ENCODE data around the gene SYNE4. TPM values are rescaled to one million over a fixed set of nuclear protein-coding genes. Genes with fewer than 3 reads are reported as not detected.

SYNE4 gene
- total and polyA plus RNA-seq, 2 of the 13 experiments (the other 11 are each of a cell fraction or from before 2014, with no cell fraction given) = 13.7 to 23.0 TPM

DNA sequence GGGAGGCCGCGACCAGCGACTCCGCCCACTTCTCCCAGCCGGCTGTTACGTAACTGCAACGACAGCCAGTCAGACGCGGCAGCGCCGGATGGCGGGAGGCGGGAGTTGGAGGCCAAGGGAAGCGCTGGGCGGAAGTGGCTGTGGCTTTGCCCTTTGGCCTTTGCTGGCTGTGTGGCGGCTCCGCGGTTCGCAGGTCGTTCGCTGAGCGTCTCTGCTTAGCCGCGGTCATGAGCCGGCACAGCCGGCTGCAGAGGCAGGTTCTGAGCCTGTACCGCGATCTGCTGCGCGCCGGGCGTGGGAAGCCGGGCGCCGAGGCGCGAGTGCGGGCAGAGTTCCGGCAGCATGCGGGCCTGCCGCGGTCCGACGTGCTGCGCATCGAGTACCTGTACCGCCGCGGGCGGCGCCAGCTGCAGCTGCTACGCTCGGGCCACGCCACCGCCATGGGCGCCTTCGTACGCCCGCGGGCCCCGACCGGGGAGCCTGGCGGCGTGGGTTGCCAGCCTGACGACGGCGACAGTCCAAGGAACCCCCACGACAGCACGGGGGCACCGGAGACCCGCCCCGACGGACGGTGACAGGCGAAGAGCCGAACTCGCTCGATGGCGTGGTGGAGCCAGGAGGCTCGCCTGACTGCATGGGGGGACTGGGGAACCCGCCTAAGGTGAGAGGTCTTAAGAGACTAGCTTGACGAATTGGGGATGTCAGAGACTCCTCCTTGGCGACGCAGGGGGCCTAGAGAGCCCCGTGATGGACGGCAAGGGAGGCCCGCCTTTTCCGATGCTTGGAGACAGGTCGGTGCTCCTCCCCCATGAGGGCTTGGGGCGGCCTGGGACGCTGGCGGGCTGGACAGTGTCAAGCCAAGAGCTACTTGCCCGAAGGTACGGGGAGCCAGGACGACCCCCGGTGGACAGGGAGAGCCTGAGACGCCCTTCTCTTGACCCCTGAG is 13.3 kb downstream of the SYNE4 start, which contains the start of gene SDHAF1 (continued):
- TF ChIP-seq, protein P1, sequence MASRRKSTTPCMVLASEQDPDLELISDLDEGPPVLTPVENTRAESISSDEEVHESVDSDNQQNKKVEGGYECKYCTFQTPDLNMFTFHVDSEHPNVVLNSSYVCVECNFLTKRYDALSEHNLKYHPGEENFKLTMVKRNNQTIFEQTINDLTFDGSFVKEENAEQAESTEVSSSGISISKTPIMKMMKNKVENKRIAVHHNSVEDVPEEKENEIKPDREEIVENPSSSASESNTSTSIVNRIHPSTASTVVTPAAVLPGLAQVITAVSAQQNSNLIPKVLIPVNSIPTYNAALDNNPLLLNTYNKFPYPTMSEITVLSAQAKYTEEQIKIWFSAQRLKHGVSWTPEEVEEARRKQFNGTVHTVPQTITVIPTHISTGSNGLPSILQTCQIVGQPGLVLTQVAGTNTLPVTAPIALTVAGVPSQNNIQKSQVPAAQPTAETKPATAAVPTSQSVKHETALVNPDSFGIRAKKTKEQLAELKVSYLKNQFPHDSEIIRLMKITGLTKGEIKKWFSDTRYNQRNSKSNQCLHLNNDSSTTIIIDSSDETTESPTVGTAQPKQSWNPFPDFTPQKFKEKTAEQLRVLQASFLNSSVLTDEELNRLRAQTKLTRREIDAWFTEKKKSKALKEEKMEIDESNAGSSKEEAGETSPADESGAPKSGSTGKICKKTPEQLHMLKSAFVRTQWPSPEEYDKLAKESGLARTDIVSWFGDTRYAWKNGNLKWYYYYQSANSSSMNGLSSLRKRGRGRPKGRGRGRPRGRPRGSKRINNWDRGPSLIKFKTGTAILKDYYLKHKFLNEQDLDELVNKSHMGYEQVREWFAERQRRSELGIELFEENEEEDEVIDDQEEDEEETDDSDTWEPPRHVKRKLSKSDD (CRISPR knock-in tag; IDR thresholded peaks at IDR 0.05; ENCODE audit: low read depth) = peak; percentile 28; the same call in 1 of the 2 replicates
- TF ChIP-seq, protein P2, sequence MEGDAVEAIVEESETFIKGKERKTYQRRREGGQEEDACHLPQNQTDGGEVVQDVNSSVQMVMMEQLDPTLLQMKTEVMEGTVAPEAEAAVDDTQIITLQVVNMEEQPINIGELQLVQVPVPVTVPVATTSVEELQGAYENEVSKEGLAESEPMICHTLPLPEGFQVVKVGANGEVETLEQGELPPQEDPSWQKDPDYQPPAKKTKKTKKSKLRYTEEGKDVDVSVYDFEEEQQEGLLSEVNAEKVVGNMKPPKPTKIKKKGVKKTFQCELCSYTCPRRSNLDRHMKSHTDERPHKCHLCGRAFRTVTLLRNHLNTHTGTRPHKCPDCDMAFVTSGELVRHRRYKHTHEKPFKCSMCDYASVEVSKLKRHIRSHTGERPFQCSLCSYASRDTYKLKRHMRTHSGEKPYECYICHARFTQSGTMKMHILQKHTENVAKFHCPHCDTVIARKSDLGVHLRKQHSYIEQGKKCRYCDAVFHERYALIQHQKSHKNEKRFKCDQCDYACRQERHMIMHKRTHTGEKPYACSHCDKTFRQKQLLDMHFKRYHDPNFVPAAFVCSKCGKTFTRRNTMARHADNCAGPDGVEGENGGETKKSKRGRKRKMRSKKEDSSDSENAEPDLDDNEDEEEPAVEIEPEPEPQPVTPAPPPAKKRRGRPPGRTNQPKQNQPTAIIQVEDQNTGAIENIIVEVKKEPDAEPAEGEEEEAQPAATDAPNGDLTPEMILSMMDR (CRISPR knock-in tag; IDR thresholded peaks at IDR 0.05) = peak; percentile 31
- no peak for TF ChIP-seq ZNF674 (CRISPR knock-in tag; IDR thresholded peaks at IDR 0.05; ENCODE audit: low read depth)
- TF ChIP-seq ZBTB1 (CRISPR knock-in tag; IDR thresholded peaks at IDR 0.05; ENCODE audit: borderline replicate concordance) = no peak
- no peak for TF ChIP-seq ARNT (IDR thresholded peaks at IDR 0.05)
- TF ChIP-seq ZSCAN12 (CRISPR knock-in tag; IDR thresholded peaks at IDR 0.05) = no peak
- TF ChIP-seq HNF4A (CRISPR knock-in tag; IDR thresholded peaks at IDR 0.05) = peak; percentile 75
- no peak; the same call in 1 of the 2 replicates for TF ChIP-seq MXD4 (CRISPR knock-in tag; IDR thresholded peaks at IDR 0.05)
- TF ChIP-seq KLF9 (CRISPR knock-in tag; IDR thresholded peaks at IDR 0.05; ENCODE audit: low read depth) = 0 out of 2 replicates have a peak, but pooled peaks have one; percentile 53
- no peak for TF ChIP-seq TCF7L2 (IDR thresholded peaks at IDR 0.05; ENCODE audit: low read depth, low read length)
- no peak; the same call in 1 of the 2 replicates for TF ChIP-seq NAIF1 (CRISPR knock-in tag; IDR thresholded peaks at IDR 0.05; ENCODE audit: borderline replicate concordance)
- TF ChIP-seq ZNF644 (CRISPR knock-in tag; IDR thresholded peaks at IDR 0.05; ENCODE audit: low read depth) = no peak
- TF ChIP-seq CREB1 (IDR thresholded peaks at IDR 0.05) = peak; percentile 84
- TF ChIP-seq CREB1 (CRISPR knock-in tag; IDR thresholded peaks at IDR 0.05) = peak; percentile 93
- peak; percentile 65; the same call in 1 of the 2 replicates for TF ChIP-seq ZNF556 (CRISPR knock-in tag; IDR thresholded peaks at IDR 0.05; ENCODE audit: borderline replicate concordance)
- peak; percentile 59 for TF ChIP-seq BCL6 (CRISPR knock-in tag; IDR thresholded peaks at IDR 0.05)
- TF ChIP-seq ZFP36L1 (CRISPR knock-in tag; IDR thresholded peaks at IDR 0.05) = 0 out of 2 replicates have a peak, but pooled peaks have one; percentile 79
- peak; percentile 46 for TF ChIP-seq ISL2 (CRISPR knock-in tag; IDR thresholded peaks at IDR 0.05)
- no peak for TF ChIP-seq SRSF4 (IDR thresholded peaks at IDR 0.05; ENCODE audit: low read depth, low read length, poor library complexity, severe bottlenecking)
- TF ChIP-seq ZNF232 (CRISPR knock-in tag; IDR thresholded peaks at IDR 0.05; ENCODE audit: borderline replicate concordance) = peak; percentile 42; the same call in 1 of the 2 replicates
- TF ChIP-seq MTA3 (CRISPR knock-in tag; IDR thresholded peaks at IDR 0.05) = no peak
- TF ChIP-seq HOXA7 (CRISPR knock-in tag; IDR thresholded peaks at IDR 0.05) = no peak
- TF ChIP-seq ZNF772 (CRISPR knock-in tag; IDR thresholded peaks at IDR 0.05) = peak; percentile 82
- TF ChIP-seq YEATS4 (CRISPR knock-in tag; IDR thresholded peaks at IDR 0.05; ENCODE audit: borderline replicate concordance) = peak; percentile 94
- TF ChIP-seq ZSCAN21 (CRISPR knock-in tag; IDR thresholded peaks at IDR 0.05; ENCODE audit: borderline replicate concordance) = peak; percentile 86
- TF ChIP-seq ZFP82 (CRISPR knock-in tag; IDR thresholded peaks at IDR 0.05; ENCODE audit: borderline replicate concordance) = peak; percentile 78; the same call in 1 of the 2 replicates
- no peak; the same call in 1 of the 2 replicates for TF ChIP-seq ARNT2 (CRISPR knock-in tag; IDR thresholded peaks at IDR 0.05; ENCODE audit: low read depth)

All from HepG2 (cell line).